ENCODE data around the gene AOPEP. TPM values are rescaled to one million over a fixed set of nuclear protein-coding genes. Genes with fewer than 3 reads are reported as not detected.
A peak's percentile ranks its signal among the peaks of the same experiment; 100 is the strongest.

AOPEP gene
- total and polyA plus RNA-seq, 2 of the 13 experiments (the other 11 are each of a cell fraction or from before 2014, with no cell fraction given), result 22.2 to 41.6 TPM

- TF ChIP-seq TRIM24 (CRISPR knock-in tag; IDR thresholded peaks at IDR 0.05), result no peak
- peak; percentile 57 for TF ChIP-seq MAX (IDR thresholded peaks at IDR 0.05)
- TF ChIP-seq, protein P1, sequence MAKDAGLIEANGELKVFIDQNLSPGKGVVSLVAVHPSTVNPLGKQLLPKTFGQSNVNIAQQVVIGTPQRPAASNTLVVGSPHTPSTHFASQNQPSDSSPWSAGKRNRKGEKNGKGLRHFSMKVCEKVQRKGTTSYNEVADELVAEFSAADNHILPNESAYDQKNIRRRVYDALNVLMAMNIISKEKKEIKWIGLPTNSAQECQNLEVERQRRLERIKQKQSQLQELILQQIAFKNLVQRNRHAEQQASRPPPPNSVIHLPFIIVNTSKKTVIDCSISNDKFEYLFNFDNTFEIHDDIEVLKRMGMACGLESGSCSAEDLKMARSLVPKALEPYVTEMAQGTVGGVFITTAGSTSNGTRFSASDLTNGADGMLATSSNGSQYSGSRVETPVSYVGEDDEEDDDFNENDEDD (CRISPR knock-in tag; IDR thresholded peaks at IDR 0.05; ENCODE audit: borderline replicate concordance), result 0 out of 2 replicates have a peak, but pooled peaks have one; percentile 27
- TF ChIP-seq ZNF446 (CRISPR knock-in tag; IDR thresholded peaks at IDR 0.05), result no peak
- TF ChIP-seq HOXA9 (CRISPR knock-in tag; IDR thresholded peaks at IDR 0.05; ENCODE audit: borderline replicate concordance), result no peak
- TF ChIP-seq NFE2L1 (CRISPR knock-in tag; IDR thresholded peaks at IDR 0.05; ENCODE audit: borderline replicate concordance), result no peak
- TF ChIP-seq, protein P2, sequence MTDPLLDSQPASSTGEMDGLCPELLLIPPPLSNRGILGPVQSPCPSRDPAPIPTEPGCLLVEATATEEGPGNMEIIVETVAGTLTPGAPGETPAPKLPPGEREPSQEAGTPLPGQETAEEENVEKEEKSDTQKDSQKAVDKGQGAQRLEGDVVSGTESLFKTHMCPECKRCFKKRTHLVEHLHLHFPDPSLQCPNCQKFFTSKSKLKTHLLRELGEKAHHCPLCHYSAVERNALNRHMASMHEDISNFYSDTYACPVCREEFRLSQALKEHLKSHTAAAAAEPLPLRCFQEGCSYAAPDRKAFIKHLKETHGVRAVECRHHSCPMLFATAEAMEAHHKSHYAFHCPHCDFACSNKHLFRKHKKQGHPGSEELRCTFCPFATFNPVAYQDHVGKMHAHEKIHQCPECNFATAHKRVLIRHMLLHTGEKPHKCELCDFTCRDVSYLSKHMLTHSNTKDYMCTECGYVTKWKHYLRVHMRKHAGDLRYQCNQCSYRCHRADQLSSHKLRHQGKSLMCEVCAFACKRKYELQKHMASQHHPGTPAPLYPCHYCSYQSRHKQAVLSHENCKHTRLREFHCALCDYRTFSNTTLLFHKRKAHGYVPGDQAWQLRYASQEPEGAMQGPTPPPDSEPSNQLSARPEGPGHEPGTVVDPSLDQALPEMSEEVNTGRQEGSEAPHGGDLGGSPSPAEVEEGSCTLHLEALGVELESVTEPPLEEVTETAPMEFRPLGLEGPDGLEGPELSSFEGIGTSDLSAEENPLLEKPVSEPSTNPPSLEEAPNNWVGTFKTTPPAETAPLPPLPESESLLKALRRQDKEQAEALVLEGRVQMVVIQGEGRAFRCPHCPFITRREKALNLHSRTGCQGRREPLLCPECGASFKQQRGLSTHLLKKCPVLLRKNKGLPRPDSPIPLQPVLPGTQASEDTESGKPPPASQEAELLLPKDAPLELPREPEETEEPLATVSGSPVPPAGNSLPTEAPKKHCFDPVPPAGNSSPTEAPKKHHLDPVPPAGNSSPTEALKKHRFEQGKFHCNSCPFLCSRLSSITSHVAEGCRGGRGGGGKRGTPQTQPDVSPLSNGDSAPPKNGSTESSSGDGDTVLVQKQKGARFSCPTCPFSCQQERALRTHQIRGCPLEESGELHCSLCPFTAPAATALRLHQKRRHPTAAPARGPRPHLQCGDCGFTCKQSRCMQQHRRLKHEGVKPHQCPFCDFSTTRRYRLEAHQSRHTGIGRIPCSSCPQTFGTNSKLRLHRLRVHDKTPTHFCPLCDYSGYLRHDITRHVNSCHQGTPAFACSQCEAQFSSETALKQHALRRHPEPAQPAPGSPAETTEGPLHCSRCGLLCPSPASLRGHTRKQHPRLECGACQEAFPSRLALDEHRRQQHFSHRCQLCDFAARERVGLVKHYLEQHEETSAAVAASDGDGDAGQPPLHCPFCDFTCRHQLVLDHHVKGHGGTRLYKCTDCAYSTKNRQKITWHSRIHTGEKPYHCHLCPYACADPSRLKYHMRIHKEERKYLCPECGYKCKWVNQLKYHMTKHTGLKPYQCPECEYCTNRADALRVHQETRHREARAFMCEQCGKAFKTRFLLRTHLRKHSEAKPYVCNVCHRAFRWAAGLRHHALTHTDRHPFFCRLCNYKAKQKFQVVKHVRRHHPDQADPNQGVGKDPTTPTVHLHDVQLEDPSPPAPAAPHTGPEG (CRISPR knock-in tag; IDR thresholded peaks at IDR 0.05), result no peak
- no peak for TF ChIP-seq SRSF4 (IDR thresholded peaks at IDR 0.05; ENCODE audit: low read depth, low read length, poor library complexity, severe bottlenecking)
- TF ChIP-seq TRAFD1 (CRISPR knock-in tag; IDR thresholded peaks at IDR 0.05; ENCODE audit: borderline replicate concordance), result no peak
- TF ChIP-seq, protein P3, sequence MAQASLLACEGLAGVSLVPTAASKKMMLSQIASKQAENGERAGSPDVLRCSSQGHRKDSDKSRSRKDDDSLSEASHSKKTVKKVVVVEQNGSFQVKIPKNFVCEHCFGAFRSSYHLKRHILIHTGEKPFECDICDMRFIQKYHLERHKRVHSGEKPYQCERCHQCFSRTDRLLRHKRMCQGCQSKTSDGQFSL (CRISPR knock-in tag; IDR thresholded peaks at IDR 0.05), result no peak
- no peak for TF ChIP-seq CEBPZ (IDR thresholded peaks at IDR 0.05; ENCODE audit: low read length)
- no peak for TF ChIP-seq PTBP1 (IDR thresholded peaks at IDR 0.05; ENCODE audit: low read depth, low read length, poor library complexity, severe bottlenecking)
- TF ChIP-seq GLI4 (CRISPR knock-in tag; IDR thresholded peaks at IDR 0.05; ENCODE audit: borderline replicate concordance), result no peak
- no peak for TF ChIP-seq ZNF678 (CRISPR knock-in tag; IDR thresholded peaks at IDR 0.05)
Measured at GRCh38 chr9:94991961-94992907, 265.7 kb downstream of the AOPEP start (continued).
